OCI-LY1 (cell line): ENCODE measurements around the gene XYLT1.

ENCODE experiments used
- EZH2 ChIP-seq: fragments of 200-600 bp; sonication (generic), shearing (Covaris generic); IDR thresholded peaks from 2 replicates; pipeline ENCODE4 v1.8.0; 2017; ENCODE audit warnings: borderline replicate concordance, mixed run types, mild to moderate bottlenecking, antibody characterized with exemption, low read length, moderate library complexity, mixed read lengths
- TF ChIP-seq, protein P1 (sequence below): fragments of 200-600 bp; sonication (generic), shearing (Covaris generic); IDR thresholded peaks from 2 replicates; pipeline ENCODE4 v1.5.1; 2017; ENCODE audit warnings: mild to moderate bottlenecking, antibody characterized with exemption, low read length, moderate library complexity, mixed read lengths

- TF ChIP-seq, protein P1, sequence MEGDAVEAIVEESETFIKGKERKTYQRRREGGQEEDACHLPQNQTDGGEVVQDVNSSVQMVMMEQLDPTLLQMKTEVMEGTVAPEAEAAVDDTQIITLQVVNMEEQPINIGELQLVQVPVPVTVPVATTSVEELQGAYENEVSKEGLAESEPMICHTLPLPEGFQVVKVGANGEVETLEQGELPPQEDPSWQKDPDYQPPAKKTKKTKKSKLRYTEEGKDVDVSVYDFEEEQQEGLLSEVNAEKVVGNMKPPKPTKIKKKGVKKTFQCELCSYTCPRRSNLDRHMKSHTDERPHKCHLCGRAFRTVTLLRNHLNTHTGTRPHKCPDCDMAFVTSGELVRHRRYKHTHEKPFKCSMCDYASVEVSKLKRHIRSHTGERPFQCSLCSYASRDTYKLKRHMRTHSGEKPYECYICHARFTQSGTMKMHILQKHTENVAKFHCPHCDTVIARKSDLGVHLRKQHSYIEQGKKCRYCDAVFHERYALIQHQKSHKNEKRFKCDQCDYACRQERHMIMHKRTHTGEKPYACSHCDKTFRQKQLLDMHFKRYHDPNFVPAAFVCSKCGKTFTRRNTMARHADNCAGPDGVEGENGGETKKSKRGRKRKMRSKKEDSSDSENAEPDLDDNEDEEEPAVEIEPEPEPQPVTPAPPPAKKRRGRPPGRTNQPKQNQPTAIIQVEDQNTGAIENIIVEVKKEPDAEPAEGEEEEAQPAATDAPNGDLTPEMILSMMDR, result no peak
- no peak for TF ChIP-seq EZH2
Measured at GRCh38 chr16:17508303-17508702, 37.5 kb upstream of the XYLT1 start.
